ENCODE data around the gene LAMB3.

The LAMB3 gene

GRCh38 chr1:209696673-209697072 lies 44.4 kb upstream of the LAMB3 start:
- CTCF ChIA-PET = interaction anchor here (0.5 to 1.7 kb wide), 4 partner anchors 12 to 127 kb away, joined by 3 to 7 read pairs (median 4); no protein-coding TSS in a partner anchor
- H3K27ac ChIP-seq (ENCODE audit: extremely low read depth, low read depth, low read length) = no peak overlapping the region
- H3K9me3 ChIP-seq (ENCODE audit: control insufficient read depth, insufficient read depth, low read depth, low read length) = no peaks in the 10 kb centered on the region
- no peaks in the 10 kb centered on the region for H3K4me1 ChIP-seq (ENCODE audit: control insufficient read depth, insufficient read depth, low read length)
- no peaks in the 10 kb centered on the region for H3K36me3 ChIP-seq (ENCODE audit: control insufficient read depth in 2 of 2, insufficient read depth in 1 of 2, low read length in 2 of 2)
- POLR2A ChIA-PET = no interaction called here
- no peak for TF ChIP-seq ZNF558 (tag by site-specific recombination; IDR thresholded peaks at IDR 0.05)
- no peak for TF ChIP-seq ZNF26 (tag by site-specific recombination; IDR thresholded peaks at IDR 0.05)
- TF ChIP-seq SP2 (tag by site-specific recombination; IDR thresholded peaks at IDR 0.05) = no peak
- no peak for TF ChIP-seq SETDB1 (IDR thresholded peaks at IDR 0.05; ENCODE audit: insufficient read length, low read length)
- TF ChIP-seq ZBTB6 (tag by site-specific recombination; IDR thresholded peaks at IDR 0.05) = no peak
- TF ChIP-seq ZNF362 (tag by site-specific recombination; IDR thresholded peaks at IDR 0.05) = no peak
- TF ChIP-seq ZNF600 (tag by site-specific recombination; IDR thresholded peaks at IDR 0.05) = no peak
- no peak for TF ChIP-seq FEZF1 (tag by site-specific recombination; IDR thresholded peaks at IDR 0.05)
- TF ChIP-seq ZNF146 (tag by site-specific recombination; IDR thresholded peaks at IDR 0.05) = no peak
- no peak for TF ChIP-seq KLF9 (tag by site-specific recombination; IDR thresholded peaks at IDR 0.05; ENCODE audit: low read depth)
- no peak for TF ChIP-seq ZNF529 (tag by site-specific recombination; IDR thresholded peaks at IDR 0.05; ENCODE audit: insufficient replicate concordance)
- TF ChIP-seq SCRT2 (tag by site-specific recombination; IDR thresholded peaks at IDR 0.05) = no peak
- no peak for TF ChIP-seq ZNF843 (tag by site-specific recombination; IDR thresholded peaks at IDR 0.05)
- no peak for TF ChIP-seq EGR2 (tag by site-specific recombination; IDR thresholded peaks at IDR 0.05; ENCODE audit: low read depth)
- TF ChIP-seq ZNF223 (tag by site-specific recombination; IDR thresholded peaks at IDR 0.05) = no peak
- TF ChIP-seq PATZ1 (tag by site-specific recombination; IDR thresholded peaks at IDR 0.05) = no peak
- TF ChIP-seq ZNF112 (tag by site-specific recombination; IDR thresholded peaks at IDR 0.05) = no peak
- TF ChIP-seq ZNF114 (tag by site-specific recombination; IDR thresholded peaks at IDR 0.05) = no peak
- no peak overlapping the region for H3K4me3 ChIP-seq (ENCODE audit: low read depth, low read length)

- Histone ChIP-seq H3K4me3 (ENCODE audit: low read depth, low read length) (no peak overlapping the region), H3K27ac (ENCODE audit: extremely low read depth, low read depth, low read length) (no peak overlapping the region), H3K36me3 (ENCODE audit: control insufficient read depth in 2 of 2, insufficient read depth in 1 of 2, low read length in 2 of 2) (no peaks in the 10 kb centered on the region), H3K9me3 (ENCODE audit: control insufficient read depth, insufficient read depth, low read depth, low read length) (no peaks in the 10 kb centered on the region), H3K4me1 (ENCODE audit: control insufficient read depth, insufficient read depth, low read length) (no peaks in the 10 kb centered on the region)
- ChIA-PET CTCF (interaction anchor here (0.6 to 8.2 kb wide), 24 partner anchors 8 to 1670 kb away, joined by 3 to 75 read pairs (median 4); no protein-coding TSS in a partner anchor), POLR2A (no interaction called here)
- TF ChIP-seq KLF17 (tag by site-specific recombination; IDR thresholded peaks at IDR 0.05) = no peak
- TF ChIP-seq ZFP69B (tag by site-specific recombination; IDR thresholded peaks at IDR 0.05) = no peak
- TF ChIP-seq ZNF558 (tag by site-specific recombination; IDR thresholded peaks at IDR 0.05) = no peak
- TF ChIP-seq PATZ1 (tag by site-specific recombination; IDR thresholded peaks at IDR 0.05) = no peak
- no peak for TF ChIP-seq ZNF555 (tag by site-specific recombination; conservative IDR thresholded peaks at IDR 0.05)
- no peak for TF ChIP-seq ZNF76 (tag by site-specific recombination; IDR thresholded peaks at IDR 0.05; ENCODE audit: borderline replicate concordance, low read depth)
- TF ChIP-seq ELK4 (IDR thresholded peaks at IDR 0.05; ENCODE audit: borderline replicate concordance, low read depth, low read length) = no peak
- TF ChIP-seq SALL2 (tag by site-specific recombination; IDR thresholded peaks at IDR 0.05; ENCODE audit: borderline replicate concordance) = no peak
Measured at GRCh38 chr1:209692745-209693504, 40.7 kb upstream of the LAMB3 start.

Data from HEK293 (cell line).